ENCODE data around the gene DDI2. TPM values are rescaled to one million over a fixed set of nuclear protein-coding genes. Genes with fewer than 3 reads are reported as not detected.

DDI2 gene
- total and polyA plus RNA-seq, 2 donors (not counting 3 experiments of a cell fraction or from before 2014, with no cell fraction given) = 5.4 to 35.2 TPM

DNA sequence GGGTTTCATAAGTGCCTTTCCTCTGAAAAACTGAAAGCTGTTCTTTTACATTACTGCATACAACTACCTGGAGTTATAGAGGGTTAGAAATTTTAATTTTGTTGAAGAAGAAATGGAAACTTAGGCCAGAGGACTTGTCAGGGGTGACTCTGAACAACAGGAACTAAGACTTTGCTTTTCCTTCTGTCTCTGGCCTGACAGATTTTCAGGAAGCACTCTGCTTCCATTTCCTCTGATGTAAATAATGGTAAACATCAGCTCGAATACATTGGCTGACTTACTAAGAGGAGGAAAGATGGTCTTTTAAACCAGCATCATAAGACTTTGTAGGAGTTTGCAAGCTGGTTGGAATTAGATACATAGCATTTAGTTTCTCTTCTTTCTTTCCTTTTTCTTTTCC lies 39.8 kb downstream of the DDI2 start:
- Histone ChIP-seq H3K9ac (replicated peaks; ENCODE audit: extremely low read depth, insufficient read depth, low read length) (no peak overlapping the region), H3K9me3 (replicated peaks; ENCODE audit: control insufficient read depth, insufficient read depth, low read length) (no peaks in the 10 kb centered on the region), H2AFZ (ENCODE audit: low read depth, low read length) (no peak overlapping the region), H4K20me1 (replicated peaks; ENCODE audit: control insufficient read depth, extremely low read depth, insufficient read depth, low read length) (no peaks in the 10 kb centered on the region), H3K27ac (ENCODE audit: insufficient read depth, low read depth, low read length) (no peak overlapping the region), H3K79me2 (ENCODE audit: control insufficient read depth, insufficient read depth, low read length) (no peaks in the 10 kb centered on the region), H3K36me3 (ENCODE audit: control insufficient read depth in 2 of 2, extremely low read depth in 1 of 2, insufficient read depth in 2 of 2, low read length in 2 of 2) (peaks cover 20% of the 10 kb centered on the region in 2 experiments), H3K9me1 (replicated peaks; ENCODE audit: control insufficient read depth, extremely low read depth, insufficient read depth, low read length) (no peaks in the 10 kb centered on the region), H3K4me1 (ENCODE audit: control insufficient read depth, extremely low read depth, insufficient read depth, low read length) (peaks cover 10% of the 10 kb centered on the region), H3K27me3 (ENCODE audit: control insufficient read depth in 2 of 2, insufficient read depth in 2 of 2, low read length in 2 of 2) (no peaks in the 10 kb centered on the region), H3K4me3 (replicated peaks in 1 of 3; ENCODE audit: insufficient read depth in 1 of 3, low read depth in 1 of 3, low read length in 3 of 3) (no peak overlapping the region), H3K4me2 (ENCODE audit: insufficient read depth, low read length) (peak overlapping the region; percentile 18)
- POLR2A ChIA-PET = no interaction called here
- dilution Hi-C loops (cut with MboI; ENCODE audit: extremely low pct_ligation_motif_present, low sequenced_read_pairs) (no loop called here), intact Hi-C loops (cut with micrococcal nuclease) (no loop called here)
- DNase-seq (ENCODE audit: low read depth, low spot score) = peak; percentile 52
- CTCF ChIA-PET = no interaction called here
- no peak for TF ChIP-seq POLR2A (IDR thresholded peaks at IDR 0.05; ENCODE audit: low read depth, low read length)
- no peak for TF ChIP-seq GATA2 (IDR thresholded peaks at IDR 0.05; ENCODE audit: insufficient read depth, insufficient read length, low read depth, low read length)
- TF ChIP-seq MYC (IDR thresholded peaks at IDR 0.05; ENCODE audit: low read depth, low read length) = no peak
- TF ChIP-seq, protein P1, sequence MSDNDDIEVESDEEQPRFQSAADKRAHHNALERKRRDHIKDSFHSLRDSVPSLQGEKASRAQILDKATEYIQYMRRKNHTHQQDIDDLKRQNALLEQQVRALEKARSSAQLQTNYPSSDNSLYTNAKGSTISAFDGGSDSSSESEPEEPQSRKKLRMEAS (IDR thresholded peaks at IDR 0.05; ENCODE audit: insufficient read depth, insufficient read length) = no peak
- no peak for TF ChIP-seq POLR2AphosphoS5 (IDR thresholded peaks at IDR 0.05; ENCODE audit: insufficient read depth, low read depth, low read length)
- TF ChIP-seq JUN (IDR thresholded peaks at IDR 0.05; ENCODE audit: borderline replicate concordance, insufficient read depth, insufficient read length, low read depth) = no peak
- no peak for TF ChIP-seq EZH2 (IDR thresholded peaks at IDR 0.05; ENCODE audit: borderline replicate concordance, low read depth, low read length, severe bottlenecking)
- TF ChIP-seq, protein P2, sequence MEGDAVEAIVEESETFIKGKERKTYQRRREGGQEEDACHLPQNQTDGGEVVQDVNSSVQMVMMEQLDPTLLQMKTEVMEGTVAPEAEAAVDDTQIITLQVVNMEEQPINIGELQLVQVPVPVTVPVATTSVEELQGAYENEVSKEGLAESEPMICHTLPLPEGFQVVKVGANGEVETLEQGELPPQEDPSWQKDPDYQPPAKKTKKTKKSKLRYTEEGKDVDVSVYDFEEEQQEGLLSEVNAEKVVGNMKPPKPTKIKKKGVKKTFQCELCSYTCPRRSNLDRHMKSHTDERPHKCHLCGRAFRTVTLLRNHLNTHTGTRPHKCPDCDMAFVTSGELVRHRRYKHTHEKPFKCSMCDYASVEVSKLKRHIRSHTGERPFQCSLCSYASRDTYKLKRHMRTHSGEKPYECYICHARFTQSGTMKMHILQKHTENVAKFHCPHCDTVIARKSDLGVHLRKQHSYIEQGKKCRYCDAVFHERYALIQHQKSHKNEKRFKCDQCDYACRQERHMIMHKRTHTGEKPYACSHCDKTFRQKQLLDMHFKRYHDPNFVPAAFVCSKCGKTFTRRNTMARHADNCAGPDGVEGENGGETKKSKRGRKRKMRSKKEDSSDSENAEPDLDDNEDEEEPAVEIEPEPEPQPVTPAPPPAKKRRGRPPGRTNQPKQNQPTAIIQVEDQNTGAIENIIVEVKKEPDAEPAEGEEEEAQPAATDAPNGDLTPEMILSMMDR (IDR thresholded peaks at IDR 0.05; ENCODE audit: extremely low read depth in 1 of 2, insufficient read depth in 1 of 2, low read depth in 1 of 2, low read length in 2 of 2) = no peak
- peak; percentile 78 for FAIRE-seq
- BruUV-seq (replicated peaks) = no TSS peak
